HepG2 (cell line): ENCODE measurements around the gene MYADML2.

Experiments used
- BHLHE40 ChIP-seq: IDR thresholded peaks from 2 replicates; pipeline ENCODE4 v1.6.1; 2011; ENCODE audit warnings: low read length, improper control_type of control experiment
- CBX2 ChIP-seq, 2 experiments: fragments of 200-600 bp in 1 of 2; sonication (generic); formaldehyde crosslinking in 1 of 2; IDR thresholded peaks; 2 replicates each; pipeline versions ENCODE4 v1.7.0 to v1.8.1; 2018 to 2022; ENCODE audit warnings: low read depth in 2 of 2, low read length in 1 of 2, mild to moderate bottlenecking in 1 of 2, missing genetic modification reagents in 1 of 2
- ELF1 ChIP-seq: sonication (generic); formaldehyde crosslinking; IDR thresholded peaks from 2 replicates; pipeline ENCODE4 v1.4.0; 2020; ENCODE audit warnings: missing genetic modification reagents
- EP300 ChIP-seq, 3 experiments: sonication (generic) in 1 of 3; formaldehyde crosslinking in 1 of 3; IDR thresholded peaks; 2 replicates each; pipeline versions ENCODE4 v1.5.1 to v1.6.1; 2011 to 2020; ENCODE audit warnings: low read depth in 2 of 3, low read length in 2 of 3, borderline replicate concordance in 1 of 3, improper control_type of control experiment in 1 of 3, mild to moderate bottlenecking in 1 of 3, missing genetic modification reagents in 1 of 3, moderate library complexity in 1 of 3
- EZH2 ChIP-seq: conservative IDR thresholded peaks from 2 replicates; pipeline ENCODE4 v1.6.1; 2012; ENCODE audit warnings: mild to moderate bottlenecking, low read depth, low read length, moderate library complexity
- NFATC3 ChIP-seq: sonication (generic); formaldehyde crosslinking; IDR thresholded peaks from 2 replicates; pipeline ENCODE4 v1.5.1; 2020; ENCODE audit warnings: mild to moderate bottlenecking, missing genetic modification reagents
- TCF7L2 ChIP-seq: IDR thresholded peaks from 2 replicates; pipeline ENCODE4 v1.6.1; 2011; ENCODE audit warnings: mild to moderate bottlenecking, low read depth, low read length, moderate library complexity
- THAP11 ChIP-seq: IDR thresholded peaks from 2 replicates; pipeline ENCODE4 v1.6.1; 2016; ENCODE audit warnings: missing biosample characterization, missing genetic modification reagents
- ZMYM4 ChIP-seq: sonication (generic); formaldehyde crosslinking; IDR thresholded peaks from 2 replicates; pipeline ENCODE4 v1.8.1; 2023; ENCODE audit warnings: mild to moderate bottlenecking, missing genetic modification reagents
- ZNF224 ChIP-seq: sonication (generic); formaldehyde crosslinking; IDR thresholded peaks from 2 replicates; pipeline ENCODE4 v1.5.0; 2020; ENCODE audit warnings: mild to moderate bottlenecking, missing genetic modification reagents
- ZNF234 ChIP-seq: sonication (generic); formaldehyde crosslinking; conservative IDR thresholded peaks from 2 replicates; pipeline ENCODE4 v1.5.1; 2020; ENCODE audit warnings: mild to moderate bottlenecking, missing genetic modification reagents
- ZSCAN29 ChIP-seq: sonication (generic); formaldehyde crosslinking; conservative IDR thresholded peaks from 2 replicates; pipeline ENCODE4 v1.4.0; 2020; ENCODE audit warnings: mild to moderate bottlenecking, missing genetic modification reagents
- TF ChIP-seq, protein P1 (sequence below): sonication (generic); formaldehyde crosslinking; IDR thresholded peaks from 2 replicates; pipeline ENCODE4 v1.5.0; 2020; ENCODE audit warnings: mild to moderate bottlenecking, missing genetic modification reagents, moderate library complexity

DNA sequence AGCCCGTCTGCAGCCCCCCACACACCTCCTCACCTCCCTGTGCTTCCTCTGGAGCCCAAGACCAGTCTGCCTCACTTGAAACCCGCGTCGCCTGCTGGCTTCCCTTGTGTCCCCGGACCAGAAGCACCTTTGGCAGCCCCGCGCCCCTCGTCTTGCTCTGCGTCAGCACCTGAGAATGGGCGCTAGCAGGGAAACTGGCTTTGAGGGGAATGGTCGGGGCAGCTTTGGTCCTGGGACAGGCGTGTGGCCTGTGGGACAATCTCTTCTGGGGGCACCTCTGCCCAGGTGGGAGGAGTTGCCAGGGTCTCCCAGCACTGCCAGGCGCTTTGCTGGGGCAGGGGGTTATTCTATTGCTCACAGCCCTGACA, 15.9 kb downstream of the MYADML2 start:
- TF ChIP-seq ZNF224 (CRISPR knock-in tag) = no peak
- TF ChIP-seq ZSCAN29 = no peak
- no peak for TF ChIP-seq CBX2 (IDR thresholded peaks at IDR 0.05; ENCODE audit: low read depth, low read length)
- TF ChIP-seq CBX2 (CRISPR knock-in tag; IDR thresholded peaks at IDR 0.05; ENCODE audit: low read depth) = no peak
- no peak for TF ChIP-seq EZH2
- TF ChIP-seq ZMYM4 (CRISPR knock-in tag) = no peak
- no peak for TF ChIP-seq THAP11
- no peak for TF ChIP-seq ELF1
- TF ChIP-seq EP300 (IDR thresholded peaks at IDR 0.05; ENCODE audit: low read depth in 2 of 2, low read length in 2 of 2) = no peak
- TF ChIP-seq EP300 (CRISPR knock-in tag; IDR thresholded peaks at IDR 0.05; ENCODE audit: borderline replicate concordance) = no peak
- TF ChIP-seq, protein P1, sequence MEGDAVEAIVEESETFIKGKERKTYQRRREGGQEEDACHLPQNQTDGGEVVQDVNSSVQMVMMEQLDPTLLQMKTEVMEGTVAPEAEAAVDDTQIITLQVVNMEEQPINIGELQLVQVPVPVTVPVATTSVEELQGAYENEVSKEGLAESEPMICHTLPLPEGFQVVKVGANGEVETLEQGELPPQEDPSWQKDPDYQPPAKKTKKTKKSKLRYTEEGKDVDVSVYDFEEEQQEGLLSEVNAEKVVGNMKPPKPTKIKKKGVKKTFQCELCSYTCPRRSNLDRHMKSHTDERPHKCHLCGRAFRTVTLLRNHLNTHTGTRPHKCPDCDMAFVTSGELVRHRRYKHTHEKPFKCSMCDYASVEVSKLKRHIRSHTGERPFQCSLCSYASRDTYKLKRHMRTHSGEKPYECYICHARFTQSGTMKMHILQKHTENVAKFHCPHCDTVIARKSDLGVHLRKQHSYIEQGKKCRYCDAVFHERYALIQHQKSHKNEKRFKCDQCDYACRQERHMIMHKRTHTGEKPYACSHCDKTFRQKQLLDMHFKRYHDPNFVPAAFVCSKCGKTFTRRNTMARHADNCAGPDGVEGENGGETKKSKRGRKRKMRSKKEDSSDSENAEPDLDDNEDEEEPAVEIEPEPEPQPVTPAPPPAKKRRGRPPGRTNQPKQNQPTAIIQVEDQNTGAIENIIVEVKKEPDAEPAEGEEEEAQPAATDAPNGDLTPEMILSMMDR (CRISPR knock-in tag) = no peak
- no peak for TF ChIP-seq TCF7L2
- TF ChIP-seq NFATC3 (CRISPR knock-in tag) = no peak
- TF ChIP-seq BHLHE40 = no peak
- TF ChIP-seq ZNF234 (CRISPR knock-in tag) = no peak
